RCC 7860 (cell line): Measurements from ENCODE around the gene SH2D3C.

Experiments used
- DNase-seq: peaks from one replicate; pipeline ENCODE4 v3.0.0-alpha.2; 2015; ENCODE audit warnings: low spot score
- FAIRE-seq: peaks from 2 replicates; lab custom pipeline; 2012; peaks lifted over from hg19 to GRCh38; lab: Jason Lieb, UNC

The SH2D3C gene

GRCh38 chr9:127778280-127779135 lies at the start of gene SH2D3C:
TSS of gene SH2D3C (minus strand) at chr9:127778666. CDS start at chr9:127778627, 39 bp downstream.
- no peak for FAIRE-seq

GRCh38 chr9:127826253-127826913 lies 47.9 kb upstream of the SH2D3C start:
- DNase-seq: no peak
- no peak for FAIRE-seq

More at GRCh38 chr9:127778280-127779135, at the start of gene SH2D3C:
- DNase-seq: no peak

GRCh38 chr9:127825319-127826051 lies 47.0 kb upstream of the SH2D3C start:
- FAIRE-seq (no peak), DNase-seq (no peak)

- no peak for DNase-seq
- FAIRE-seq: no peak
Observed at GRCh38 chr9:127822108-127822507, 43.6 kb upstream of the SH2D3C start.

GRCh38 chr9:127818574-127818973 lies 40.1 kb upstream of the SH2D3C start:
- no peak for FAIRE-seq
- DNase-seq: no peak

GRCh38 chr9:127817881-127818434 lies 39.5 kb upstream of the SH2D3C start:
- no peak for DNase-seq
- FAIRE-seq: no peak

GRCh38 chr9:127816728-127817127 lies 38.3 kb upstream of the SH2D3C start:
- FAIRE-seq: no peak
- no peak for DNase-seq

- no peak for DNase-seq
- no peak for FAIRE-seq
Observed at GRCh38 chr9:127816362-127816725, 37.9 kb upstream of the SH2D3C start.

GRCh38 chr9:127815512-127816361 lies 37.3 kb upstream of the SH2D3C start:
- FAIRE-seq: no peak
- DNase-seq: no peak

- FAIRE-seq: no peak
- DNase-seq: no peak
Observed at GRCh38 chr9:127814619-127815511, 36.4 kb upstream of the SH2D3C start.

GRCh38 chr9:127813686-127814226 lies 35.3 kb upstream of the SH2D3C start:
- no peak for FAIRE-seq

GRCh38 chr9:127812936-127813675 lies 34.6 kb upstream of the SH2D3C start:
- DNase-seq: no peak
- FAIRE-seq: no peak

More at GRCh38 chr9:127813686-127814226, 35.3 kb upstream of the SH2D3C start:
- no peak for DNase-seq

- DNase-seq (no peak), FAIRE-seq (no peak)
Observed at GRCh38 chr9:127812011-127812410, 33.5 kb upstream of the SH2D3C start.

- FAIRE-seq: no peak
- DNase-seq: no peak
Observed at GRCh38 chr9:127810378-127811187, 32.1 kb upstream of the SH2D3C start.

- FAIRE-seq (no peak), DNase-seq (no peak)
Observed at GRCh38 chr9:127809540-127810377, 31.3 kb upstream of the SH2D3C start.

GRCh38 chr9:127809002-127809539 lies 30.6 kb upstream of the SH2D3C start:
- no peak for FAIRE-seq
- no peak for DNase-seq
